SIG-M5 (cell line): ENCODE results near the gene ASAP2.

ENCODE experiments used
- DNase-seq: peaks from one replicate; lab custom pipeline; 2025; lab: John Stamatoyannopoulos, UW

ASAP2 gene

GRCh38 chr2:9205963-9206948 lies at the start of gene ASAP2:
Gene ASAP2 (plus strand): TSS chr2:9206812. CDS start chr2:9207105, 293 bp downstream.
- no peak for DNase-seq

GRCh38 chr2:9158786-9159779 lies 47.5 kb upstream of the ASAP2 start:
- no peak for DNase-seq

GRCh38 chr2:9160732-9161131 lies 45.9 kb upstream of the ASAP2 start:
- no peak for DNase-seq

GRCh38 chr2:9162841-9163240 lies 43.8 kb upstream of the ASAP2 start:
- DNase-seq: no peak

GRCh38 chr2:9163306-9164111 lies 43.1 kb upstream of the ASAP2 start:
- DNase-seq: no peak

- no peak for DNase-seq
These were observed 42.5 kb upstream of the ASAP2 start for GRCh38 chr2:9164112-9164608.

GRCh38 chr2:9165625-9166024 lies 41.0 kb upstream of the ASAP2 start:
- DNase-seq: no peak

- no peak for DNase-seq
These were observed 39.8 kb upstream of the ASAP2 start for GRCh38 chr2:9166579-9167377.

GRCh38 chr2:9167718-9168657 lies 38.6 kb upstream of the ASAP2 start:
- DNase-seq: no peak

GRCh38 chr2:9168821-9169221 lies 37.8 kb upstream of the ASAP2 start:
- DNase-seq: no peak

GRCh38 chr2:9169349-9170107 lies 37.1 kb upstream of the ASAP2 start:
- DNase-seq: no peak

- DNase-seq: no peak
These were observed 36.0 kb upstream of the ASAP2 start for GRCh38 chr2:9170458-9171130.

GRCh38 chr2:9174771-9175437 lies 31.7 kb upstream of the ASAP2 start:
- DNase-seq: no peak

- DNase-seq: no peak
These were observed 28.3 kb upstream of the ASAP2 start for GRCh38 chr2:9178110-9178903.

GRCh38 chr2:9178904-9179571 lies 27.6 kb upstream of the ASAP2 start:
- DNase-seq: no peak

- no peak for DNase-seq
These were observed 26.9 kb upstream of the ASAP2 start for GRCh38 chr2:9179572-9180201.
